ENCODE results near the gene FALEC.

GRCh38 chr1:150498342-150498741, 17.2 kb upstream of the FALEC start:
- no peak for TF ChIP-seq CTCF (IDR thresholded peaks at IDR 0.05)
- TF ChIP-seq POLR2A (IDR thresholded peaks at IDR 0.05) = no peak
- TF ChIP-seq POLR2AphosphoS5 (IDR thresholded peaks at IDR 0.05; ENCODE audit: insufficient read depth in 1 of 2, low read depth in 1 of 2) = no peak

Data from vagina (tissue), 2 donors.